ENCODE data around the gene KIF26A.

The KIF26A gene

DNA sequence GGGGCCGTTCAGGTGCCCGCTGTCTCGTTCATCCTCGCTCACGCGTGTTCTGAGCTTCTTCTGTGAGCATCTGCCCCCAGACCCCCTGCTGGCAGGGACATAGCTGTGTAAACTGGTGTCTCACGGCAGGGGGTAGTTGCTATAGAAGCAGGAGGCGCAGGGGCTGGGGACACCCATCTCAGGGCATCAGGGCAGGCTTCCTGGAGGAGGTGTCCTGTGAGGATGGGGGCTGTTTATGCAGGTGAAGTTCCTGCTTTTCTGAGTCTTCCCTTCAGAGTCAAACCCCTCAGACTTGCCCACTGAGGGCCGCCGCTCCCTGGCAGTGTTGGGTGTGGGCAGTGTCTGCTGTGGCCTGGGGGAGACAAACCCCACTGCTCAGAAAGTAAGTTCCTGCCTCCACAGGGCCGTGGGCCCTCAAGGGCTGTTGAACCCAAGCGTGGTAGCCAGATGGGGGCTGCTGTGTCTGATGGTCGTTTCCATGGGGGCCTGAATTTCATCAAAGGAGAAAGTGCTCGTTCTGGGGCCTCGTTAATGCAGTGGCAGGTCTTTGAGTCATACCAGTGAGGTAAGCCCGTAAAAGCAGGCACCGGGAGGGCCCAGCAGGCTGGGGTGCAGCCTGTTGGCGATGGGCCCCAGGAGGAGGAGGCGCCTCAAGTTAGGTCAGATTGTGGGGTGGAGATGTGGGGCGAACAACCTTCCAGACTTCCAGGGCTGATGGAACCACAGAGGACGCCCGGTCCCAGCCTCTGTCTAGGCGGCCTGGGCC lies 23.4 kb downstream of the KIF26A start:
- H3K4me3 ChIP-seq (ENCODE audit: low read depth, low read length): no peak overlapping the region
- TF ChIP-seq, protein P1, sequence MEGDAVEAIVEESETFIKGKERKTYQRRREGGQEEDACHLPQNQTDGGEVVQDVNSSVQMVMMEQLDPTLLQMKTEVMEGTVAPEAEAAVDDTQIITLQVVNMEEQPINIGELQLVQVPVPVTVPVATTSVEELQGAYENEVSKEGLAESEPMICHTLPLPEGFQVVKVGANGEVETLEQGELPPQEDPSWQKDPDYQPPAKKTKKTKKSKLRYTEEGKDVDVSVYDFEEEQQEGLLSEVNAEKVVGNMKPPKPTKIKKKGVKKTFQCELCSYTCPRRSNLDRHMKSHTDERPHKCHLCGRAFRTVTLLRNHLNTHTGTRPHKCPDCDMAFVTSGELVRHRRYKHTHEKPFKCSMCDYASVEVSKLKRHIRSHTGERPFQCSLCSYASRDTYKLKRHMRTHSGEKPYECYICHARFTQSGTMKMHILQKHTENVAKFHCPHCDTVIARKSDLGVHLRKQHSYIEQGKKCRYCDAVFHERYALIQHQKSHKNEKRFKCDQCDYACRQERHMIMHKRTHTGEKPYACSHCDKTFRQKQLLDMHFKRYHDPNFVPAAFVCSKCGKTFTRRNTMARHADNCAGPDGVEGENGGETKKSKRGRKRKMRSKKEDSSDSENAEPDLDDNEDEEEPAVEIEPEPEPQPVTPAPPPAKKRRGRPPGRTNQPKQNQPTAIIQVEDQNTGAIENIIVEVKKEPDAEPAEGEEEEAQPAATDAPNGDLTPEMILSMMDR (IDR thresholded peaks at IDR 0.05; ENCODE audit: borderline replicate concordance, insufficient read depth, low read depth, low read length): no peak

DNA sequence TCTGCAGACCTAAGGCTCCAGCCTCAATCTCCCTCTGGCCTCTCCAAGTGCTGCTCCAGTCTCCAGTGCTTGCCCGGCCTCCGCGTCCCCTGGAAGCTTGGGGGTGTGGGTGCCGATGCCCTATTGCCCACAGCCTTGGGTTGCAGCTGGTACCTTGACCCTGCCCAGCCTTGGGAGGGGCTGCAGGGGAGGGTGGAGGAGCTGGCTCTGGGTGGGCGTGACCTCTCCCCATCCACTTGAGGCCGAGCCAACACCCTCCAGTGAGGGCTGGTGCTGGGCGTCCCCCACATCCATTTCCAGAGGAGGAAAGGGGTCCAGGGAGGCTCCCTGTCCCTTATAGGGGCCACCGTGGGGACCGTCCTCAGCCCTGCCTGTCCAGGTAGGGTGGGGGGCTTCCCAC lies 24.1 kb downstream of the KIF26A start:
- TF ChIP-seq, protein P1 (IDR thresholded peaks at IDR 0.05; ENCODE audit: borderline replicate concordance, insufficient read depth, low read depth, low read length): no peak

DNA sequence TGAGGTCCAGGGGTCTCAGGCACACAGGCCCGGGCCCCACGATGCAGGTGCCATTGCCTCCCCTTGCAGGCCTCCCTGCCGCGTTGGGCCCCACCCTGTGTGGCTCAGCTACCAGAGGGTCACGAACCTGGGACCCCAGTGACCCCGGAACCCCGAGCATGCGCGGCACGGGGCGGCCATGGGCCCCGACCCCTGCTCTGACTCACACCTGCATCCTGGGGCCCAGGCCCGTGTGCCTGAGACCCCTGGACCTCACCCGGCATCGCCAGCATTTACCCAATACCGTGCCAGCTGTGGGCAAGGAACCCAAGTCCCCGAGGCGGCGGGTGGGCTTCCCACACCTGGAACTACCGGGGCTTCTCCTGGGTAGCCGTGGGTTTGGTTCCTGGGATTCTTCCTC lies 25.2 kb downstream of the KIF26A start:
- TF ChIP-seq, protein P1 (IDR thresholded peaks at IDR 0.05; ENCODE audit: borderline replicate concordance, insufficient read depth, low read depth, low read length): no peak

More for the DNA sequence above, 24.1 kb downstream of the KIF26A start:
- H3K4me3 ChIP-seq (ENCODE audit: low read depth, low read length): no peak overlapping the region

DNA sequence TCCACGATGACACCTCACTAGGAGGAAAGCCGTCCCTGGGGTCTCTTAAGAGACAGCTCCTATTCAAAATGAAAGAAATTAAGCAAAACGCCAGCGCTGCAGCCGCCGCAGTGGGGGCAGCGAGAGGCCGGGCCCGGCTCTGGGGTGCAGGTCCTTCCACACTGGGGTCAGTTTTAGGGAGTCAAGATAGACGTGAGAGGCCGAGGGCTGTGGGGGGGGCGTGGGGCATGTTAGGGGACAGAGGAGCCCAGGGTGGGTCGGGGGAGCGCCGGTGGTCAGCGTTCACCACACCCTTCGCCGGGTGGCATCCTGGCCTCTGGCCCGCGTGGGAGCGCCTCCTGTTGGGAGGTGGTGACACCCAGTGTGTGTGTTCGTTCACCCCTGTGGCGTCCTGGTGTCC lies 25.7 kb downstream of the KIF26A start:
- no peak overlapping the region for H3K4me3 ChIP-seq (ENCODE audit: low read depth, low read length)
- TF ChIP-seq, protein P1 (IDR thresholded peaks at IDR 0.05; ENCODE audit: borderline replicate concordance, insufficient read depth, low read depth, low read length): no peak

More for the DNA sequence above, 25.2 kb downstream of the KIF26A start:
- H3K4me3 ChIP-seq (ENCODE audit: low read depth, low read length): no peak overlapping the region

DNA sequence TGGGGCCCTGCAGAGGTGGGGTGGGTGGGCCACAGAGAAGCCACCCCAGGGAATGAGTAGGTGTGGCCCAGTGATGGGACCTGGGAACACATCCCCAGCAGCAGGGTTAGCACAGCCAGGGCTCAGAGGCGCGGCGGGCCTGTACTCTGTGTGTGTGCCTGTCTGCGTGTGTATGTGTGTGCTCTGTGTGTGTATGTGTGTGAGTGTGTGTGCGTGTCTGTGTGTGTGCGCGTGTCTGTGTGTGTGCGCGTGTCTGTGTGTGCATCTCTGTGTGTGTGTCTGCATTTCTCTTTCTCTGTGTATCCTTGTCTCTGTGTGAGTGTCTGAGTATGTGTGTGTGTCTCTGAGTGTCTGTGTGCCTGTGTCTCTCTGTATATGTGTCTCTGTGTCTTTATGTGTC lies 26.1 kb downstream of the KIF26A start:
- TF ChIP-seq, protein P1 (IDR thresholded peaks at IDR 0.05; ENCODE audit: borderline replicate concordance, insufficient read depth, low read depth, low read length): no peak
- H3K4me3 ChIP-seq (ENCODE audit: low read depth, low read length): no peak overlapping the region

DNA sequence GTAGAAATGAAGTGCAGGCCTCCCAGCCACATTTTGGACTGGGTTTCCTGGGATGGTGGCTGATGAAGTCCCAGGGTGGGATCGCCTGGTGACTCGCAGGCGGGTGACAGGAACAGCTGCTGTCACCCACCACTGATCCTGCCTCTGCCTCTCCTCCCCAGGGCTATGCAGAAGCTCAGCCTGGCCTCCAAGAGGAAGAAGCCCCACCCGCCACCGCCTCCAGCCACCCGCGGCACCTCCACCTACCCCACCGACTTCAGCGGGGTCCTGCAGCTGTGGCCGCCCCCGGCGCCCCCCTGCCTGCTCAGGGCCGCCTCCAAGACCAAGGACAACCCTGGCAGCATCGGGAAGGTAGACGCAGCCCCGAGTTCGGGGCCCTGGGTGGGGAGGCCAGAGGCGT lies 28.3 kb downstream of the KIF26A start:
- H3K4me3 ChIP-seq (ENCODE audit: low read depth, low read length): no peak overlapping the region
- TF ChIP-seq, protein P1 (IDR thresholded peaks at IDR 0.05; ENCODE audit: borderline replicate concordance, insufficient read depth, low read depth, low read length): no peak

DNA sequence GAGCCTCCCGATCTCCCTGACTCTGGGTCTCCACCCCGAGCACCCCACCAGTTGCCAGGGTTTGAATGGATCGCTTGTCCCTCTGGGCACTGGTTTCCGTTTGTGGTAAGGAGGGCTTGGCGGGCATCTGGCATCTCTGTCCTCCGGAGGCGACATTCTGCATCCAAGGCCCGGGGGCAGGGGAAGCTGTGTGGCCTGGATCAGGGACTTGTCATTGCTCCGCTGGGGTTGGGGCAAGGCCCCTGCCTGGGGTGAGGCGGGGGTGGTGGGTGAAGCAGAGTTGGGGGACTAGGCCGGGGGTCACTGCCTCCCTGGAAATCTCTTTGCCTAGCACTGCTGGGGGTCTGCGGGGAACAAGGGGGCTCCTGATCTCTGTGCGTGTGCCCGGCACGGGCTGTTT lies 30.2 kb downstream of the KIF26A start:
- TF ChIP-seq, protein P1 (IDR thresholded peaks at IDR 0.05; ENCODE audit: borderline replicate concordance, insufficient read depth, low read depth, low read length): no peak

More for the DNA sequence above, 30.2 kb downstream of the KIF26A start:
- H3K4me3 ChIP-seq (ENCODE audit: low read depth, low read length): no peak overlapping the region
